ENCODE results near the gene SYN1. TPM values are rescaled to one million over a fixed set of nuclear protein-coding genes. Genes with fewer than 3 reads are reported as not detected.

SYN1 gene
- total and polyA plus RNA-seq, 3 experiments from 2014 or later = 0.35 to 0.94 (median 0.60) TPM

Other genes starting within 250 kb of the SYN1 start
- under 1 TPM; 0.60 to 0.79 TPM for gene ZNF157, start 249.3 kb downstream of the SYN1 start, total RNA-seq
- gene ZNF157, start 249.3 kb downstream of the SYN1 start, polyA plus RNA-seq = not detected
- gene ZNF41, start 136.6 kb downstream of the SYN1 start, total RNA-seq = 10 to 100 TPM; 11.9 TPM
- gene ZNF41, start 136.6 kb downstream of the SYN1 start, polyA plus RNA-seq = 7.0 TPM
- gene ARAF, start 58.7 kb downstream of the SYN1 start, total RNA-seq = 10 to 100 TPM; 85.0 to 88.6 TPM
- gene ARAF, start 58.7 kb downstream of the SYN1 start, polyA plus RNA-seq = 99.4 TPM
- gene TIMP1, start 37.4 kb downstream of the SYN1 start, total RNA-seq = 1 to 10 TPM; 6.9 to 7.8 TPM
- gene TIMP1, start 37.4 kb downstream of the SYN1 start, polyA plus RNA-seq = 170 TPM
- 1 to 10 TPM; 1.8 to 2.3 TPM for gene CFP, start 10.1 kb upstream of the SYN1 start, total RNA-seq
- 1.4 TPM for gene CFP, start 10.1 kb upstream of the SYN1 start, polyA plus RNA-seq
- 10 to 100 TPM; 60.8 to 62.3 TPM for gene ELK1, start 30.7 kb upstream of the SYN1 start, total RNA-seq
- gene ELK1, start 30.7 kb upstream of the SYN1 start, polyA plus RNA-seq = 21.9 TPM
- 100 to 1,000 TPM; 159 to 168 TPM for gene UXT, start 39.3 kb upstream of the SYN1 start, total RNA-seq
- 286 TPM for gene UXT, start 39.3 kb upstream of the SYN1 start, polyA plus RNA-seq
- gene ZNF81, start 217.0 kb upstream of the SYN1 start, total RNA-seq = 1 to 10 TPM; 7.9 to 8.9 TPM
- gene ZNF81, start 217.0 kb upstream of the SYN1 start, polyA plus RNA-seq = 5.3 TPM

Data from CD8-positive, alpha-beta memory T cell (primary cell).